Stromal cell of bone marrow (primary cell): ENCODE results near the gene GPR84.

Experiments used
- DNase-seq: peaks from one replicate; pipeline ENCODE4 v3.0.0-alpha.2; 2012; ENCODE audit warnings: low read depth

The GPR84 gene

GRCh38 chr12:54392485-54393206, 28.4 kb upstream of the GPR84 start:
- DNase-seq = no peak

GRCh38 chr12:54390668-54391551, 26.6 kb upstream of the GPR84 start:
- no peak for DNase-seq

- DNase-seq = no peak
Observed at GRCh38 chr12:54390176-54390667, 25.9 kb upstream of the GPR84 start.

- no peak for DNase-seq
Observed at GRCh38 chr12:54389607-54390175, 25.4 kb upstream of the GPR84 start.

GRCh38 chr12:54389134-54389508, 24.8 kb upstream of the GPR84 start:
- DNase-seq = no peak

GRCh38 chr12:54388237-54389133, 24.2 kb upstream of the GPR84 start:
- DNase-seq = no peak

- DNase-seq = no peak
Observed at GRCh38 chr12:54387114-54387467, 22.8 kb upstream of the GPR84 start.

GRCh38 chr12:54386403-54387113, 22.3 kb upstream of the GPR84 start:
- no peak for DNase-seq

GRCh38 chr12:54385251-54385914, 21.1 kb upstream of the GPR84 start:
- no peak for DNase-seq

- DNase-seq = no peak
Observed at GRCh38 chr12:54384591-54385041, 20.3 kb upstream of the GPR84 start, which contains the start of gene ZNF385A. Gene ZNF385A (minus strand): TSS chr12:54384733. CDS start chr12:54384514, 219 bp downstream.

- DNase-seq = peak; percentile 98
Observed at GRCh38 chr12:54383041-54383609, 18.8 kb upstream of the GPR84 start.

- DNase-seq = no peak
Observed at GRCh38 chr12:54381136-54381535, 16.9 kb upstream of the GPR84 start.

- DNase-seq = peak; percentile 78
Observed at GRCh38 chr12:54379398-54380201, 15.3 kb upstream of the GPR84 start.

GRCh38 chr12:54378796-54379397, 14.6 kb upstream of the GPR84 start:
- no peak for DNase-seq

GRCh38 chr12:54377797-54378515, 13.7 kb upstream of the GPR84 start:
- DNase-seq = no peak

- no peak for DNase-seq
Observed at GRCh38 chr12:54377007-54377406, 12.7 kb upstream of the GPR84 start.

GRCh38 chr12:54376596-54376995, 12.3 kb upstream of the GPR84 start:
- no peak for DNase-seq

GRCh38 chr12:54375259-54375579, 10.9 kb upstream of the GPR84 start:
- no peak for DNase-seq
